Mesendoderm (in vitro differentiated cells): ENCODE measurements around the gene RERE.

ENCODE experiments used
- DNase-seq: peaks from one replicate; pipeline ENCODE4 v3.0.0; 2013
- H2AK5ac ChIP-seq: 2 replicates; pipeline ENCODE4 v1.6.1; 2013; ENCODE audit warnings: low read length, inconsistent platforms
- H2BK120ac ChIP-seq: 2 replicates; pipeline ENCODE4 v1.6.1; 2013; ENCODE audit warnings: low read depth, mild to moderate bottlenecking, low read length, moderate library complexity, mixed read lengths
- H2BK15ac ChIP-seq: replicated peaks from 2 replicates; pipeline ENCODE4 v1.6.1; 2013; ENCODE audit warnings: low read depth, mild to moderate bottlenecking, moderate library complexity
- H2BK5ac ChIP-seq: 2 replicates; pipeline ENCODE4 v1.6.1; 2013; ENCODE audit warnings: low read length, inconsistent platforms
- H3K18ac ChIP-seq: 2 replicates; pipeline ENCODE4 v1.6.1; 2013; ENCODE audit warnings: mild to moderate bottlenecking, low read length, mixed read lengths
- H3K23ac ChIP-seq: one replicate; pipeline ENCODE4 v1.6.1; 2013; ENCODE audit warnings: low read length
- H3K27ac ChIP-seq: 2 replicates; pipeline ENCODE4 v1.5.1; 2013; ENCODE audit warnings: low read depth, mild to moderate bottlenecking, inconsistent platforms, low read length, moderate library complexity
- H3K27me3 ChIP-seq: 2 replicates; pipeline ENCODE4 v1.6.1; 2013; ENCODE audit warnings: low read length, control low read depth, mild to moderate bottlenecking, inconsistent platforms; ENCODE audit not compliant: insufficient read depth, poor library complexity
- H3K36me3 ChIP-seq: 2 replicates; pipeline ENCODE4 v1.6.1; 2013; ENCODE audit warnings: low read length, inconsistent platforms; ENCODE audit not compliant: control insufficient read depth, insufficient read depth
- H3K4ac ChIP-seq: one replicate; pipeline ENCODE4 v1.6.1; 2013; ENCODE audit warnings: low read depth, mild to moderate bottlenecking, low read length, moderate library complexity
- H3K4me1 ChIP-seq: 2 replicates; pipeline ENCODE4 v1.6.1; 2013; ENCODE audit warnings: low read depth, low read length, inconsistent platforms; ENCODE audit not compliant: control insufficient read depth
- H3K4me2 ChIP-seq: 2 replicates; pipeline ENCODE4 v1.6.1; 2013; ENCODE audit warnings: low read length
- H3K4me3 ChIP-seq: 2 replicates; pipeline ENCODE4 v1.5.1; 2013; ENCODE audit warnings: mild to moderate bottlenecking, low read length
- H3K56ac ChIP-seq: one replicate; pipeline ENCODE4 v1.6.1; 2013; ENCODE audit warnings: low read length
- H3K79me1 ChIP-seq: 2 replicates; pipeline ENCODE4 v1.6.1; 2013; ENCODE audit warnings: low read length, inconsistent platforms
- H3K79me2 ChIP-seq: 2 replicates; pipeline ENCODE4 v1.6.1; 2013; ENCODE audit warnings: mild to moderate bottlenecking, low read length; ENCODE audit not compliant: control insufficient read depth, insufficient read depth
- H3K9ac ChIP-seq: 2 replicates; pipeline ENCODE4 v1.6.1; 2013; ENCODE audit warnings: low read length, inconsistent platforms
- H4K5ac ChIP-seq: one replicate; pipeline ENCODE4 v1.6.1; 2013; ENCODE audit warnings: low read length
- H4K8ac ChIP-seq: one replicate; pipeline ENCODE4 v1.6.1; 2013; ENCODE audit warnings: low read depth, mild to moderate bottlenecking, control low read depth, low read length, moderate library complexity
- WGBS: extraction: QIAGEN DNeasy Blood & Tissue Kit; methylation state at CpG from one replicate; pipeline ENCODE4 v1.1.7; 2013; ENCODE audit warnings: low lambda C conversion rate, missing lambda C conversion rate; ENCODE audit not compliant: insufficient coverage; ENCODE audit errors: extremely low coverage; 5-methylcytosine and 5-hydroxymethylcytosine counted together

The RERE gene

DNA sequence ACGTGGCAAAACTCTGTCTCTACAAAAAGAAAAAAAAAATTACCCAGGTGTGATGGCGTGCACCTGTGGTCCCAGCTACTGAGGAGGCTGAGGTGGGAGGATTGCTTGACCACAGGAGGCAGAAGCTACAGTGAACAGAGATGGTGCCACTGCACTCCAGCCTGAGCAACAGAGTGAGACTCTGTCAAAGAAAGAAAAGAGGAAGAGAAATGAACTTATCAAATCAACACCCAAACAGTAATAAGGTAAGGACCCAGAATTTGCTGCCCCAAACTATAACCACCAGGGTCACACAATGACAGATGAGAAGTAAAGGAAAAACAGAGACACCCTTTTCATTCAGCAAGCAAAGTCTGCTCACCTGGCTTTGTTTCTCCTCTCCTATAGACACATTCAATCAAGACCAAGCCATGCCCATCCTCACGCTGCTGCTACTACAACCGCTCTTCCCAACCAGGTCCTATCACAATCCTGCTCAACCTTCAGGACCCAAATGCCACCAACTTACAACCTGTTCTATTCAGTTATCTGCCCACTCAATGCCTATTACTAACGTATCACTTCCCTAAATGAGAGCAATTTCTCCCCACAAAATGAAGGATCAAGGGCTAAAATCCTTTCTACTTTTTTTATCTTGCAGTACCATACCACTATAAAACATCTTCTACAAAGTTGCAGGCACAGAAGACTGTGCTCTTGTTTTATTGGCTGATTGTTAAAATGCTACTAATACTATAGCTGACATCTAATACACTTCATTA lies 183.5 kb downstream of the RERE start:
- Histone ChIP-seq H3K4ac (no peak overlapping the region), H3K27me3 (no peaks in the 10 kb centered on the region), H3K4me1 (no peaks in the 10 kb centered on the region), H4K8ac (no peak overlapping the region), H2BK5ac (no peak overlapping the region), H2BK15ac (no peak overlapping the region), H3K4me2 (no peak overlapping the region), H3K18ac (no peak overlapping the region), H3K36me3 (no peaks in the 10 kb centered on the region), H3K79me2 (peaks cover 43% of the 10 kb centered on the region), H3K23ac (no peak overlapping the region), H4K5ac (no peak overlapping the region), H2AK5ac (no peak overlapping the region), H3K56ac (no peak overlapping the region), H3K79me1 (peaks cover 7% of the 10 kb centered on the region), H3K27ac (no peak overlapping the region), H3K4me3 (no peak overlapping the region), H3K9ac (no peak overlapping the region), H2BK120ac (no peak overlapping the region)
- WGBS: no CpG with 5 or more reads among the region's 5 CpGs
- DNase-seq: no peak

GRCh38 chr1:8632102-8632501 lies 185.3 kb downstream of the RERE start:
- Histone ChIP-seq H3K79me2 (peaks cover 47% of the 10 kb centered on the region), H3K23ac (no peak overlapping the region), H3K27ac (no peak overlapping the region), H3K36me3 (no peaks in the 10 kb centered on the region), H3K4me1 (no peaks in the 10 kb centered on the region), H2BK120ac (no peak overlapping the region), H3K56ac (no peak overlapping the region), H3K4me3 (no peak overlapping the region), H4K5ac (no peak overlapping the region), H3K4me2 (no peak overlapping the region), H2BK5ac (no peak overlapping the region), H3K27me3 (no peaks in the 10 kb centered on the region), H3K79me1 (peaks cover 11% of the 10 kb centered on the region), H3K18ac (no peak overlapping the region), H3K9ac (no peak overlapping the region), H4K8ac (no peak overlapping the region), H2AK5ac (no peak overlapping the region), H3K4ac (no peak overlapping the region), H2BK15ac (no peak overlapping the region)
- no CpG with 5 or more reads among the region's 4 CpGs for WGBS
- no peak for DNase-seq

DNA sequence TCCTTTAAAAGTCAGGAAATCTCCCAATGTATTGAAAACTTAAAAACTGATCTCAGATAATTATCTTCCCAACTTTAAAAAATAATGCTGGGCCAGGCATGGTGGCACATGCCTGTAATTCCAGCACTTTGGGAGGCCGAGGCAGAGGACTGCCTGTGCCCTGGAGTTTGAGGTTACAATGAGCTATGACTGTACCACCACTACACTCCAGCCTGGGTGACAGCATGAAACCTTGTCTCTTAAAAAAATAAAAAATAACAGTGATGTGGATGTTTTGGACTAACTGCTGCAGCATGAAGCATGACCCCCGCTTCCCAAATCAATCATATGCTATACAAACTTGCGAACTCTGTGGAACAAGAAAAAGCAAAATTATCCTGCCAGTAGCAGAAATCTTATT lies 186.3 kb downstream of the RERE start:
- no peaks in the 10 kb centered on the region for H3K27me3 ChIP-seq
- H2BK5ac ChIP-seq: no peak overlapping the region
- H2AK5ac ChIP-seq: no peak overlapping the region

DNA sequence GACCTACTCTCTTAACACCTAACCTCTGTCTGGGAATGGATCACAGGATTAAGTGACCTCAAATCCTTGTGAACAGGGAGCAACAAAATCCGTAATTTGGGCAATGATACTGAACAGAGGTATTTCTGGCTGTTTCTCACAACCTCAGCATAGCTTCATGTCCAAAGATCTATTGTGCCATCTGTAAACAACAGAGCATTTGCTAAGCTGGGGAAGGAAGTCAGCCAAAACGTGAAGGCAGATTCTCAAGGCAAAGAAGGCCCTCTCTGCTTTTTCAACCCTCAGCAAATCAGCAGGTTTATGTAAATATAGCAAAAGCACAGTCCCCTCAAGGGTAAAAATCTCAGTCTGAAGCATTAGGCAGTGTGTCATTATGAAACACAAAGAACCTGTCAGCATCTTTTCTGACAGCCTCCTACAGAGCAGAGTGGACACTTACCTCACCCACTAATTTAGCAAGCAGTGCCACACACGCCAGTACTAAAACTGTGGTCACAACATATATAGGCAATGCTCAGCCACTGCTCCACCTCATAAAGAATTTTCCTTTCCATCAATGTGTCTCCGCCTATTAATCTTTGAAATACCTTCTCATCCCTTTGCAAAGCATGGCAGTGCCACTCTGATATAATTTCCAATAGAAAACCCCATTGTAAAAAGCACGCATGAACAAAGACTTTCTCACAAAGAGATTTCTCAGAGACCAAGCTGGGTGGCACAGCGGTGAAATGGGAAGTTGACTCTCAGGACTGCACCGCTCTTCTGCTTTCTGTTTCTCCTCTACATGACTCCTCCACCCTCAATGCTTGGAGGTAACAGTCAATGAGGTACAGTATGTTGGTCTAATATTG lies 188.0 kb downstream of the RERE start:
- H3K4me1 ChIP-seq: peaks cover 7% of the 10 kb centered on the region
- no peak overlapping the region for H2BK15ac ChIP-seq
- no peak for DNase-seq
- H3K4me2 ChIP-seq: no peak overlapping the region
- H4K8ac ChIP-seq: no peak overlapping the region
- no peaks in the 10 kb centered on the region for H3K36me3 ChIP-seq
- no peak overlapping the region for H3K4ac ChIP-seq
- H3K23ac ChIP-seq: no peak overlapping the region
- no CpG with 5 or more reads among the region's 7 CpGs for WGBS
- no peak overlapping the region for H2BK5ac ChIP-seq
- no peak overlapping the region for H3K18ac ChIP-seq
- peaks cover 11% of the 10 kb centered on the region for H3K79me1 ChIP-seq
- H3K56ac ChIP-seq: no peak overlapping the region
- no peak overlapping the region for H2BK120ac ChIP-seq
- peaks cover 62% of the 10 kb centered on the region for H3K79me2 ChIP-seq
- no peak overlapping the region for H3K27ac ChIP-seq
- H3K9ac ChIP-seq: no peak overlapping the region
- no peak overlapping the region for H3K4me3 ChIP-seq
- H3K27me3 ChIP-seq: no peaks in the 10 kb centered on the region
- no peak overlapping the region for H2AK5ac ChIP-seq
- H4K5ac ChIP-seq: no peak overlapping the region

More for the DNA sequence above, 186.3 kb downstream of the RERE start:
- Histone ChIP-seq H3K23ac (no peak overlapping the region), H3K9ac (no peak overlapping the region), H4K5ac (no peak overlapping the region), H3K4ac (no peak overlapping the region), H4K8ac (no peak overlapping the region), H3K4me3 (no peak overlapping the region), H3K56ac (no peak overlapping the region), H3K79me2 (peaks cover 51% of the 10 kb centered on the region), H3K27ac (no peak overlapping the region), H3K79me1 (peaks cover 11% of the 10 kb centered on the region), H2BK120ac (no peak overlapping the region), H3K18ac (no peak overlapping the region), H3K4me1 (peaks cover 6% of the 10 kb centered on the region), H3K36me3 (no peaks in the 10 kb centered on the region), H2BK15ac (no peak overlapping the region), H3K4me2 (no peak overlapping the region)
- no peak for DNase-seq
- WGBS: no CpG with 5 or more reads among the region's 3 CpGs

DNA sequence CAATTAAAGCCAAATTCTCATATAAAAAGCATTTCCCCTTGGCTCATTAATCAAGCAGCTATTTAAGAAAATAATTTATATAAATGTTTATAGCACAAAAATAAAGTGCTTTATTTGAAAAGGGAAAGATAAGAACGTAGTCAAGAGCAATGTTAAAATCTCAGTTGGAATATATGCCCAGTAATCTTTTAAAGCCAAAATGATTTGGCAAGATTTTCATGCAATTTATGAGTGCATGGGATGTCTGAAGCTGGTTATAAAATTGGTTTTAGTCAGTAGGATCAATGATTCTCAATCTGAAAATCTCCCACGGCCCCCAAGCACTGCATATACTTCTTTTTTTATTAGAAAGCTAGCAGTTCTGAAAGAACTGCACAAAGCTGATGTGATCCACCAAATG lies 188.8 kb downstream of the RERE start:
- no peak overlapping the region for H4K5ac ChIP-seq
- H2BK120ac ChIP-seq: no peak overlapping the region
- H3K18ac ChIP-seq: no peak overlapping the region
- no peaks in the 10 kb centered on the region for H3K27me3 ChIP-seq
- H4K8ac ChIP-seq: no peak overlapping the region
- H3K4me3 ChIP-seq: no peak overlapping the region
- DNase-seq: no peak
- peaks cover 9% of the 10 kb centered on the region for H3K79me1 ChIP-seq
- WGBS: no CpG with 5 or more reads among the region's 2 CpGs
- no peak overlapping the region for H3K4me2 ChIP-seq
- no peak overlapping the region for H3K56ac ChIP-seq
- peaks cover 7% of the 10 kb centered on the region for H3K4me1 ChIP-seq
- no peak overlapping the region for H3K23ac ChIP-seq
- peaks cover 58% of the 10 kb centered on the region for H3K79me2 ChIP-seq
- H2BK15ac ChIP-seq: no peak overlapping the region
- H3K36me3 ChIP-seq: no peaks in the 10 kb centered on the region
- no peak overlapping the region for H2BK5ac ChIP-seq
- H3K4ac ChIP-seq: no peak overlapping the region
- no peak overlapping the region for H3K9ac ChIP-seq
- no peak overlapping the region for H2AK5ac ChIP-seq
- no peak overlapping the region for H3K27ac ChIP-seq
